GM15510 (cell line): Measurements from ENCODE around the gene FARP1.

Experiments
- POLR2A ChIP-seq: IDR thresholded peaks from 3 replicates; pipeline ENCODE4 v1.6.1; 2011; ENCODE audit warnings: borderline replicate concordance; ENCODE audit not compliant: insufficient read length; ENCODE audit errors: extremely low read depth

Gene FARP1

DNA sequence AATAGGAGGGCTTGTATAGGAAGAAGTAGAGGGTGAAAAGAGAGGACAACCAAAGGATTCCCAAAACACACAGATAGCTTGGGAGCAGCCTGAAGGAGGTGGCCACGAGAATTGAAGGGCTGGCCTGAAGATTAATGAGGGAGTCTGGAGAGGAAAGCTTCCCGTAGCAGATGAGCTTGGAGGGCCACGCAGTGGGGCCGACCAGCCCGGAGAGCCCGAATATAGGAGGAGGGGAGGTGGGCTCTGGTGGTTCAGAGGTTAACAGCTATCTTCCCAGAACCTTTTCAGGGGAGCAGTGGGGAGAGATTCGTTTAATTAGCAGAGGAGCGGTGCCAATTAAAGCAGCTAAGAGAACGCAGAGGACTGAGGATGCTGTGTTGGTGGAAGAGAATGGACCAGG, 279.2 kb downstream of the FARP1 start:
- no peak for TF ChIP-seq POLR2A

DNA sequence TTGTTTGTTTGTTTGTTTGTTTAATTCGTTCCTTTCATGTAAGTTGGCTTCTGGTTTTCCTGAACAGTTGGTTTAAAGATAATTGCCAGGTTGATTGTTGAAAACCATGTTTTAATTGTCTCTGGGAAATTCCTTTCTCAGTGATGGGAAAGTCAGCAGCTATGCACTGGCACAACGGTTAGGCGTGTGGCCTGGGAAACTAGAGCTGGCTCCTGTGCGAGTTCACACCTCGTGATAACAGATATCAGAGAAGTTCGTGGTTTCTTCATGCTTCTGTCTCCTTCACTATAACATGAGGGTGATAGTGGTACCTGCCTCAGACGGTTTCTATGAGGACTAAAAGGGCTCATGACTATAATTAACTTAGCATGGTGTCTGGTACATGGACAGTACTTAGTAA, 280.5 kb downstream of the FARP1 start:
- no peak for TF ChIP-seq POLR2A

DNA sequence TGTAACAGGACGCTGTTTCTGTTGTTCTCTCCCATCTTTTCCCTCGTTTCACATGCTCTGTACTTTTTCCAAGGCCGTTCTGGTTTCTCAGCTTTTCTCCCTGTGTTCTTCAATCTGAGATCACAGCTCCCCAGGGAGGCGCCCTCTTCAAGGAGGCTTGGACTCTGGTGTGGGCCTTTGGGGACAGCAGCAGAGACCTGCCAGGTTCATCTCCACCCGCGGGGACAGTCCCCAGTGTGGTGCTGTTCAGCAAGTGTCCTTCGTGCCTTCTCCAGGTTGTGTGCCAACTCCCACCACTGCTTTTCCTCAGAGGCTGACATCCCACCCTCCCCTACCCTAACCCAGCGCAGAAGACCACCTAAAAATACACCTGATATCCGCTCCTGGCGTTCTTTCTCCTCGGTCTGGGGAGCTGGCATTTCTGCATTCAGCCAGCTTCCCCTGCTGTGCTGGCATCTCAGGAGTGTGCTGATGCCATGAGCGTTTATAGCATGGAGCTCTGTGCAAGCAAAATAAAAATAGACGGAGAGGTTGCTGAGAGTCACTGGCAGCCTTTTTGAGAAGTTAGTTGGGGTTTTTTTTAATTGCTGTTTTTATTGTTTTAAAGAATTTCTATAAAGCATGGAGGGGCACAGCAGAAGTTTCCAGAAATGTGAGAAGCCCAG, 284.6 kb downstream of the FARP1 start:
- TF ChIP-seq POLR2A: no peak

DNA sequence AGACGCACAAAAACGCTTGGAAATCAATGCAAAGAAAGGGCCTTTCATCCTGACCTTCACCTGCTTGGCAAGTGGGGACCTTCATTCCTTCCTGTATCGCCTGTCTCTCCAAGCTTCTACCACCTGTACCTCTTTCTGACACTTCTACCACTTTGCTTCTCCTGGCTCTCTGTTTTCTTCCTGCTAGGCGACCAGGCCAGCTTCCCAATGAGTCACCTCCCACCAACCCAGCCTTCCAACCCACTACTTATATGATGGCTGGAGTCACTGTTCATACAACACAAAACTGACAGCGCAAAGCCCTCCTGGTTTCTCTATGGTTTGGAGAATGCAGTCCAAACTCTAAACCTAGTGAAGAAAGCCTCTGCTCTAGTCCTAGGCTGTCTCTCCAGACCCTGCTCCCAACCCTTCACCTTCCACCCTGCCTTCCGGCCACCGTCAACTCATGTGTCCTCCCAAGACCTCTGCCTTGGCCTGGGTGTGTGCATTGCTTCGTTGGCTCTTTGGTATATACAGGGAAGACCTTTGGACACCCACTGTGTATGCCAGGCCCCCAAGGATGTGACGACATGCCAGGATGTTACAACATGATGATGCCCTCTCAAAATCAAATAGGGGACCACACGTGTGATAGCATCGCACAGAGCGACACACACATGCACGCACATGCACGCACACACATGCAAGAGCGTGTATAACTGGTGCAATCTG, 285.5 kb downstream of the FARP1 start:
- TF ChIP-seq POLR2A: no peak

GRCh38 chr13:98429081-98429480, 286.2 kb downstream of the FARP1 start:
- no peak for TF ChIP-seq POLR2A

- no peak for TF ChIP-seq POLR2A
Observed at GRCh38 chr13:98429531-98429930, 286.6 kb downstream of the FARP1 start.

DNA sequence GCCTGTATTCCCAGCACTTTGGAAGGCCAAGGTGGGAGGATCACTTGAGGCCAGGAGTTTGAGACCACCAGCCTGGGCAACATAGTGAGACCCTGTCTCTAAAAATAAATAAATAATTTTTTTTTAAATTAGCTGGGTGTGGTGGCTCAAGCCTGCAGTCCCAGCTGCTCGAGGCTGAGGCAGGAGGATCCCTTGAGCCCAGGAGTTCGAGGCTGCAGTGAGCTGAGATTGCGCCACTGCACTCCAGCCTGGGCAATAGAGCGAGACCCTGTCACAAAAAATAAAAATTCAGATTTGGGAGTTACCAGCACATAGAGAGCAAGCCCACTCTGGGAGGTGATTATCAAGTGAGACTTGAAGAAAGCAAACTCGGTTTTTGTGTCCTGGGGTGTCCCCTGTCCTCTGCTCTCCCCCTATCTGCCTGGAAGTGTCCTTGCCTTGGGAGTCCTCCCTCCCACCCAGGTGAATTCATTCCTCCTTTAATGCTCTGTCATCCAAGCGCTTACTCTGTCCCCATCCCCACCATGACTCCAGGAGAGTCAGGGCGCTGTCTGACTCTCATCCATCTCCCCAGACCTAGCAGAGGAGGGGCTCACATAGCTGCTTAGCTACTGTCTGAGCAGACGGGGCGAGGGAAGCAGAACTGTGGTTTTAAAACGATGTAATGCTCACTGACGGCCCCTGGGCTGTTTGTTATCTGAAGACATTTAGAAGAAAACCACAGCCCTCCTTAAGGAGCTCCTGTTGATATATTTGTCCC, 287.3 kb downstream of the FARP1 start:
- no peak for TF ChIP-seq POLR2A

- TF ChIP-seq POLR2A: no peak
Observed at GRCh38 chr13:98432638-98433037, 289.7 kb downstream of the FARP1 start.

- no peak for TF ChIP-seq POLR2A
Observed at GRCh38 chr13:98433654-98434053, 290.8 kb downstream of the FARP1 start.

- no peak for TF ChIP-seq POLR2A
Observed at GRCh38 chr13:98434060-98434459, 291.2 kb downstream of the FARP1 start.

DNA sequence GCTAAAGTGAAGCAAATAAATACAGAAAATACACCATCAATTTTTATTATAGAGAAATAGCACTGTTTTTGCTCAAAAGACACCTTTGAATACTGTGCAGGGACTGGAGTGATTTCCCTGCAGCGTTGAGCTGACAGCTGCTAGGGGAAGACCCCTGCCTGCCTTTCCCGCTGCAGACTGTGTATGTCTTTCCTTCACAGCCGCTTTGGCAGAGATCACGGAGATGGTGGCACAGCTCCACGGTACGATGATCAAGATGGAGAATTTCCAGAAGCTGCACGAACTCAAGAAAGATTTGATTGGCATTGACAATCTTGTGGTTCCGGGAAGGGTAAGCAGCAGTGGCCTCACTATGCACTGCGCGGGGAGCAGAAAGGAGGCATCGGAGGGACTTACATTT, 292.5 kb downstream of the FARP1 start:
- no peak for TF ChIP-seq POLR2A

DNA sequence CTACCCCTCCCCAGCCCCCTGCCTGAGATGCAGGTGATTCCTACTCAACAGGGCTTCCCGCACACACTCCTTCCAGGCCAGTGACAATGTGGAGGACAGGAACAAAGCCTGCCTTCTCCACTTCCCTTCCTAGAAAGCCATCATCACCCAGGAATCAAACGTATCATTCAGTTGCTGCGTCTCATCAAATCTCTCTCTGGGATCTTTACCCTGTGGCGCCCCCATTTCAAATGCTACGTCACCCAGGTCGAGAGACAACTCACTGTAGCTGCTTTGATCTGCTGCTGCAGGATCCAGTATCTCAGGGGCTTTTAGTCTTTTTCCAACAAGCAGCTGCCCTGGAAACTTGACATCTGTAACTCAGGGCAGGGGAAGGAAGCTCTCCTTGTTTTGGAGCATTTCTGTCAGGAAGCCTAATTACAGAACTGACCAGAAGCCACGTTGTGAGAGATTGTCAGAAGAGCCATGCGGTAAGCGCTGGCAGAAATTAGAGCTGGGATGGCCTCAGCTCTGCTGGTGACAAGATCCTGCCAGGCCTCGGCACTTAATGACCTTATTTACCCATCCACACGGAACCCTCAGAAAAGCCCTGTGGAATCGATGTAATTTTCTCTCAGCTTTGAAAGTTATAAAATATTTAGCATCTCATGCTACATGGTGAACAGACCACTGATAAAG, 293.5 kb downstream of the FARP1 start:
- no peak for TF ChIP-seq POLR2A

DNA sequence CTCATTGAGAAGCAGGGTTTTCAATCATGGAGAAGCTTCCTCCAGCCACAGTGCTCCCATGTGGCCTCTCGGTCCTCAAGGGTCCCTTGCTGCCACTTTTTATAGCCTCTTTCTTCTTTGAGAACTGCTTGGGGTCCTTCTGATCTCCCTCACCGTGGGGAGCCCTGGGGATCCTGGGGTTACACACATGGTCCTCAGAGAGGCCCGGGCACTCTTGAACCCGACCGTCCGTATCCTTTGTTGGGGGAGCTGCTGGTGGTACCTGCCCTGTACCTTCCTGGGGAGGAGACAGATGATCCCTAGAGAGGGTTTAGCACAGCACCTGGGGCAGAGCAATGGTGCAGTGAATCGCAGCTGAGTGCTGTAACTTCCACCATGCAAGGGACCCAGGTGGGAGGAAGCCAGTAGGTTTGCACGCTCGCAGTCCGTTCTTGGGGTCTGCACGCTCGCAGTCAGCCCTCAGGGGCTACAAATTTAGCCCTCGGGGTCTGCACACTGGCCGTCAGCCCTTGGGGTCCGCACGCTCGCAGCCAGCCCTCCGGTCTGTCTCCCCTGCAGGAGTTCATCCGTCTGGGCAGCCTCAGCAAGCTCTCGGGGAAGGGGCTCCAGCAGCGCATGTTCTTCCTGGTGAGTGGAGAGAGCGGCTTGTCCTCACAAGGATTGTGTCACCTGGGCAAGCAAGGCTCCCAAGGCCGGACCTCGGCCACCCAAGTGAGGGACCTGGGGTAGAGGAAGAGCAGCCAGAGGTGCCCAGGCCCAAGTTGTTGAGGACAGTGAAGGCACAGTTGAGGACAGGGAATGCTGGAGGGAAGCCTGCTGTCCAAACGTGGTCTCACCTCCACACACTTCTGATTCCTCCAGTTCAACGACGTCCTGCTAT, 295.6 kb downstream of the FARP1 start:
- TF ChIP-seq POLR2A: no peak
